HG02943 (cell line): ENCODE results near the gene GABRA6.
"Not testable (repeated sequence)": the region's sequence is repeated elsewhere in the genome, so short reads cannot be mapped to it uniquely, and the experiment has no call there.

Experiments used
- ATAC-seq: cut with Tn5 transposase; IDR thresholded peaks from one replicate; pipeline ENCODE4 v1.9.1; 2021; ENCODE audit warnings: mild to moderate bottlenecking, low read depth, moderate library complexity; ENCODE audit not compliant: unreplicated experiment

Gene GABRA6

DNA sequence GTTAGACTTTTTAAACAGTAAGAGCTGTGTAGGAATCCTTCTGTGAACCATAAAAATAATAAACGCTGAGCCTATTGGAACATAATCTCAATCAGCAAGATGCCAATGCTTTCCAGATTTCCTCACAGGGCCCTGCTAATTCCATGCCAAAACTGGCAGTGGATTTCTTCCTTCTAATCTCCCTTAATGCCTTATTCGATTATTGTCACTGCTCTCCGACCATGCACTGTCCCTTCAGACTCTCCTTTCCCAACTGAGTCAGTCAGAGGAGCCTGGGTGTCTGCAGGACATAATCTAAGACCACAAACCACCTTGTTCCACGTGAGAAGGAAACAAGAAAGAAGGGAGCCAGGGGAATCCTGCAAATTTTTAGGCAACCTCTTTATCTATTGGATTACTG lies at the start of gene GABRA6:
Gene GABRA6, plus strand, starts transcription at position 261 of the 400 bp plus-strand sequence. CDS start 269 bp downstream, outside the sequence.
- no peak for ATAC-seq

DNA sequence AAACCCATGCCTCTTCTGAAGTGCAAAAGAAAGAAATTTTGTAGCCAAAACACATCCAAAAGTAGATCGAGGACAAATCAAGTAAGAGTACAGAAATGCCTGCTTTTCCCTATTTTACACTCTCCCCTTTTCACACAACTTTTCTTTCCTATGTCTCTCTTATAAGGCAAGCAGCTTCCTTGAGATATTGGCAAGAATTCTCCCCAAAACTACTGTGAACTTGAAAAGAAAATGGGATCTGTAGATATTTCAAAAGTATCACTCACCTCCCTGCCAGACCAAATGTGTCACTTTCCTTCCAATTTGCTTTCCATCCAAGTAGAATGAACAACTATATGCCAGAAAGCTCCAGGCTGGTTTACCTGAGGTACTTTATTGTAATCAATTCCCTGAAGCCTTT lies 47.9 kb upstream of the GABRA6 start:
- no peak for ATAC-seq

DNA sequence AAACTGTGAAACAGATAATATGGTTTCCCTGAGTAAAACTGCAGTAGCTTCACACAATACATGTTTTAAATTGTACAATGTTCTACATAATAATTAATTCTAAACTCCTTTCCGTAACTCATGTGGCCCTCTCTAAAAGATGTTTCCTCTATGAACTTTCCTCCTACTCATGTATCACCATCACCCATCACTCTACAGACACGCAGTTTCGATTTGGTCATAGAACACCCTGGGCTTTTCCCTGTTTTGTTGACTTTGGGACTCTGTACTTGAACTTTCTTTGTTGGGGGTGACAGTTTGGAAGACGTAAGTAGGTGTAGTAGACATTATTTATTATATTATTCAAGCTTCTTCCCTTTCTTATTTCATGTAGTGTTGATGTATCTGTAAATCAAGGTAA lies 44.1 kb upstream of the GABRA6 start:
- ATAC-seq: no peak

DNA sequence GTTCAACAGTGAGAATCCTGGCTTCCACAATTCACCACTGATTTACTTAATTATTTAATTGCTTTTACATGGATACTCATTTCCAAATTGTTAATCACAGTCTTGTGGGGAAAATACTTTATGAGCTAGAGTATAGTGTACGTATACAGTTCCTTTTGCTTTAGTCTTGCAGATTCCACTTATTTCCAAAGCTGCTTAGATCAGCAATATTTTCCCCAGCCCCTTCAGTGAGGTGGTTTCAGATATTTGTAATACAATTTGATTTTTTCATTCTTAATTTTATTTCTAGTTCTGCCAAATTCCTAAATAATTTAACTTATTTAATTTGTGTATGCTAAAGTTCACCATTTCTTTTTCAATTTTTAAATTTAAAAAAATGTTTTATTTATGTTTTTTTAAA lies 40.3 kb upstream of the GABRA6 start:
- ATAC-seq: no peak

DNA sequence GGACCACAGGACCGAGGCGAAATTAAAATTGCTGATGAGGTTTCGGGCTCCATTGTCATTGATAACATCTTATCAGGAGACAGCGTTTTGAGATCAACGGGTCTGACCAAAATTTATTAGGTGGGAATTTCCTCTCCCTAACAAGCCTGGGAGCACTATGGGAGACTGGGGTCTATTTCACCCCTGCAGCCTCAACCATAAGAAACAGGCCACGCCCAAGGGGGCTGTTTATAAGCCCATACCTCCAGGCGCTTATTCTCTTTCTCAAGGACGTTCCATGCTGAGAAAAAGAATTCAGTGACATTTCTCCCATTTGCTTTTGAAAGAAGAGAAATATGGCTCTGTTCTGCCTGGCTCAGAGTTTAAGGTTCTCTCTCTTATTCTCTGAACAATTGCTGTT lies 33.6 kb upstream of the GABRA6 start:
- ATAC-seq: not testable (repeated sequence)

DNA sequence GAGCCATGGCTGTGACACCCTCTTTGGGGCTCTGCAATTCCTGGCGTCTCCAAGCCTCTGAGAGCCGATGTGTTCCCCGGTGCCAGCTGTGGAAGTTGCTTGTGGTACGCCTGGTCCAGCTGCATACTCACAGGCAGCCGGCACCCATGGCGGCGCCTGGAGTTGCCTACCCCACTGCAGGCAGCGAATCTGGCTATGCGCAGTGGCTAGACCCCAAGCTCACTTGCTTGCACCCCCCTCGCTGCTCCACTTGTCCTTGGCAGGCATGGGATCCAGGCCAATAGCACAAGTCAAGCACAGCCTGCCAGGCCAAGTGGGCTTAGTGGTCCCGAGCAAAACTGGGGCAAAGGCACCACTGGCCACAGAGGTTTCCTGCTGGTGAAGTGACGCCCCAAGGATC lies 24.7 kb upstream of the GABRA6 start:
- no peak for ATAC-seq

DNA sequence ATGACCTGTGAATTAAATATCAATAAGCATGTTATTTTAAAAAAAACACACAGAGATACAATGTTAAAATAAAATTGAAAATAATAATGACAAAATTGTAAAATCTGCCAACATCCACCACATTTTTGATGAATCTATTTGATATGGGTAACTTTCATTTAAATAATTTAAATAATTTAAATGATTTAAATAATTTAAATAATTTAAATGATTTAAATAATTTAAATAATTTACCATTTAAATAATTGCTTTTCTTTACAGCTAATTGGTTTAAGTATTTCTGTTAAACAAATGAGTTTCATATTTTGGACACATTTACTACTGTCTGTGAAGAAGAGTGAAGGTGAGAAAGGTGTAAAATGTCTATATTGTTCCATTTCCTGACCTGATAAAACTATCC lies 22.1 kb upstream of the GABRA6 start:
- ATAC-seq: no peak

DNA sequence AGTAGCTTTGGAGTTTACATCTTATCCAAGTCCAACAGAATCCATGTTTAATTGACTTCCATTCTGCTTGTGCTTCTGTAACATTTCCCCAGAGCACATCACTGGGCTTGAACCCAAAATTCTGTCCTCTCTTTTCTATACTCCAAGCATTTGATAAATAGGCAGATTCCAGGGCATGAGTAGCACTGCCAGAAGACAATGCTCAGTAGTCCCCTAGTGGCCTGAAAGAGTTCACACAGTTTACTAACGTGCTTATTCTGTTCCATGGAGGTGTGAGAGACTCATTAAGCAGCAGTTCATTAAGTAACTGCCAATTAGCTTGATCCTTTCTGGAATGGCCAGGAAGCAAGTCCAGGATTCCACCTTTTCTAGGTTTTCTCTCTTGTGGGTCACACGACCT lies 9.4 kb upstream of the GABRA6 start:
- ATAC-seq: peak; percentile 87

DNA sequence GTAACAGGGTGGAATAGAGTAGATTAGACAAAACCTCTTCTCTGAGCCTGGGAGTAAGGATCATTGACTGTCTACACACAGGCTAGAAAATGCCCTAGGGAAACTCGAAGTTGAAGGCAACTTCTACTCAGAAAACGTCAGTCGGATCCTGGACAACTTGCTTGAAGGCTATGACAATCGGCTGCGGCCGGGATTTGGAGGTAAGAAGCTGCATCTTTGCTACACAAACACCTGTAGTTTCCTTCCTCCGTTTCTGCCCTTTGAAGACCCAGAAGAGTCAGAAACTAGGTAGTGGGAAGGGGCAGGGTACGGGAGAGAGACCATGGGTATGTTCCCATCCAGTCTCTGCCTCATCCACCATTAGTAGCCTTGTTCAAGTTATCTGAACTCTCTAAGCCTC lies 628 bp downstream of the GABRA6 start:
- no peak for ATAC-seq

DNA sequence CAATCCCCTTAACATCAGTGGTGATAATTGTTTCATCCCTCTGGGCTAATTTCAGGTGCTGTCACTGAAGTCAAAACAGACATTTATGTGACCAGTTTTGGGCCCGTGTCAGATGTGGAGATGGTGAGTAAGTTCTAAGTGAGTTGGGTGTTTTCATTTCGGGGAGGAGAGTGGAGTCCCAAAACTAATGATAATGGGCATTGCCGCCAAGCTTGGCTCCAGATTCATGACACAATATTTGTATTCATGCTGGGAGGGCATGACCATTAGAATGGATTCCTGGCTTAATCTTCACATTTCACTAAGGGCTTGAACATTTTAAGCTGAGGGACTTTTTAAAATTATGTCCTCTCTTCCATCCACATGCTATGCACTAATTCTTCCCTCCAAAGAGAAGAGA lies 1.4 kb downstream of the GABRA6 start:
- ATAC-seq: no peak

DNA sequence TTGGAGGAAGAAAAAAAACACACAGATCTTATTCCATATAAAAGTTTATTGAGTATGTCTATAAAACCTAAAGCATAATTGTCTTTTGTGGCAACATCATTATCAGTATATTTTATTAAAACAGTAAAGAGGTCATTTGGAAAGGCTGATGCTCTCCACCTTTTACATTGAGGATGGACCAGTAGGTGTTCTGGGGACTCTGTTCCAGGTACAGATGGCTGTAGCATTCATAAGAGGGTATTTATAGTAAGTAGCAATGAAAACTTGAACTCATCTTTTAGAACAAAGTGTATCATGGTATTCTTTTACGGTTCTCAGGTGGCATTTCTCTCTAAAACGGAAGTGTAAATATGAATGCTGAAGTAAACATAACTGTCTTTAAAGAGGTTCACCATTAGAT lies 1.8 kb downstream of the GABRA6 start:
- no peak for ATAC-seq

DNA sequence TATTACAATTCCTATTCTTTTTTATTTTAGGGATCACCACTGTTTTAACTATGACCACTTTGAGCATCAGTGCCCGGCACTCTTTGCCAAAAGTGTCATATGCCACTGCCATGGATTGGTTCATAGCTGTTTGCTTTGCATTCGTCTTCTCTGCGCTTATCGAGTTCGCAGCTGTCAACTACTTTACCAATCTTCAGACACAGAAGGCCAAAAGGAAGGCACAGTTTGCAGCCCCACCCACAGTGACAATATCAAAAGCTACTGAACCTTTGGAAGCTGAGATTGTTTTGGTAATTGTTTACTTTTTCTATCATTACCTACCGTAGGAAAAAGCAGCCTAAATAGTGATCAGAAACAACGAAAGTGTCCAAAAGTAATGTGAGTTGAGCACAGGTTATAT lies 6.4 kb downstream of the GABRA6 start:
- ATAC-seq: no peak

DNA sequence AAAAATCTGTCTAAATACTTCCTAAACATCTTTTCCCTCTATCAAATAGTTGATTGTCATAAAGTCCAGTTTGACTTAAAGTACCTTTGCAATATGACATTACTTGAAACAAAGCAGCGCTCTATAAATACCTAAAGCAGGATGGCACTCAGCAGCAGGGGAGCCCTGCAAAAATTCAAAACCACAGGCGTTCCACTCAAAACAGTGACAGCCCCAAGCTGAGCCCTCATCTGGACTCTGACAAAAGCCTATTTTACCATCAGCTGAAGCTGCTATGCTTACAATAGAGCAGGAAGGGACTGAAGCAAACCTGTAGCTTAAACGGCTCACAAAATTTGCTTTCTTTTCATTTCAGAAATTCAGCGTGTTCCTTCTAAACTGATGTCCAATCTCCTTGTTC lies 11.5 kb downstream of the GABRA6 start:
- no peak for ATAC-seq

DNA sequence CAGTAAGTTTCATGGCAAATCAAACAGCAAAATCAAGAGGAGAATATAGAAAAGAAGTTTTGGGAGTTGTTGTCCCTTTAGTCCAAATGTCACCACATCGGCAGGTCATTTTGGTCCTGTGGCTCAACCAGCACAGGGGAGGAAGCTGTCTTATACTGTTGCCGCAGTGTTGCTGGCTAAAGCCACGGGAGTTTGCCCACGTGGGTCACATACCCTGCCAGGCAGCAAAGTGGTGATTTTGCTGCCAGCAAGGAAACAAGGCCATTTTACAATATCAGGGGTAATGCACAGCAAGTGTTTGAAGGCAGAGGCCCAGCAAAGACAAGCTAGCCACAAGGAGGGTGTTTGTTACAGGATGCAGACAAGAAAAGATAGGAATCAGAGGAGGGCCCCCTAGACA lies 14.5 kb downstream of the GABRA6 start:
- ATAC-seq: no peak

DNA sequence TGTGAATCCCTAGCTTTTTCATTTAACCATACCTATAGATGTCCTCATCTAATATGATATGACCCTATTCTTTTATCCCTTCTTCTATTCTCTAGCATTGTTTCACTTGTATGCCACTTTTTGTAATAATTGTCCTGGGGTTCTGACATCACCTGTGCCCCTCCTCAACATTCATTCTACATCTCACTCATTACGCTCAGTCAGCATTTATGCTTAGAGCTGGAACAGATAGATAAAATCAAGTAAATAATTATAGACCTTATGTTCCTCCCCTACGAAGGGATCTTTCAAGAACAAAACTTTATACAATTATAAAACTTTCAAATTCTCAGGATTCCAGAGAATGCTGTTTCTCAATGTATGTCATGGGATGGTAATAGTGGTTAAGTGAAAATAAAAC lies 18.0 kb downstream of the GABRA6 start:
- ATAC-seq: no peak

DNA sequence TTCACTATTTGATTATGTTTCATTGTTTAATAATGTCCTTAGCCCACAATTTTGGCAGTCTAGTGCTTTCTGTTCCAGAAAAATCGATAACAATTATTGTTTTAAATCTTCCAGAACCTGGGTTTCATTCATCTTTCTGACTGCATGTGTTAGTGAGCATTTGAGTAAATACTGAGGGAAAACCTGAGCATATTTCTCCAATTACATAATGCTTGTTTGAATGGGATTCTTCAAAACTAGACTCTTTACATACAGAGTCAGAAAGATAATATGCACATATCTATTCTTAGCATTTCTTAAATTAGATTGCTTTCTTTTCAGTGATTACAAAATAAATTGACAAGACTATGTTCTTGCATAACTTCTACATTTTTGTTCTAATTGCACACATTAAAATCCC lies 21.9 kb downstream of the GABRA6 start:
- ATAC-seq: no peak

DNA sequence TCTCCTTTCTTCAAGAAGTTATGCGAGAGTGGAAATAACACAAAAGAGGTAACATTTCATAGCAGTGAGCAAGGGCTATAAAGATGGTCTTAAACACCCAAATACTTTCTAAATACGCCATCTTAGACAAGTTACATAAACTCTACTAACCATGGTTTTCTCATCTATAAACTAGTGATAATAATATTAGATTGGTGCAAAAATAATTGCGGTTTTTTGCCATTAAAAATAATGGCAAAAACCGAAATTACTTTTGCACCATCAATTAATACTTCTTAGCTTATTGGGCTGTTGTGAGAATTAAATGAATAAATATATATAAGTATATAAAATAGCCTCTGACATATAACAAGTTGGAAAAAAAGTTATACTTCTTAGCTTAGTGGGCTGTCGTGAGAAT lies 23.7 kb downstream of the GABRA6 start:
- no peak for ATAC-seq

DNA sequence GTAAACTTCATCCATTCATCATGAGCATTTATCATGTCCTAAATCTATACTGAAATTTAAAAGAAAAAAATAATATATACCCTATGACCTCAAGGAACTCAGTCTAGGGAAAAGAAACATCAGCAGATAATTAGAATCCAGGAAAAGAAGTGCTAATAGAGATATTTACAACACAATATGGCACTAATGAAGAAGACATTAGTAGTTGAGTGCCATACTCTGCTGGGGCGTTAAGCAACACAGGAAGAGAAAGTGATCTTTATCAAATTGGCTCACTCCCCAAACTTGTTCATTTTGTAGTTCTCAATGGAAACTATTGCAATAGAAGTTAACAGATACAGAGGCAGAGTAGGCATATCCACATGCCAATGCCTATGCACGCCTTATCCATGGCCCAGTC lies 27.5 kb downstream of the GABRA6 start:
- ATAC-seq: no peak

DNA sequence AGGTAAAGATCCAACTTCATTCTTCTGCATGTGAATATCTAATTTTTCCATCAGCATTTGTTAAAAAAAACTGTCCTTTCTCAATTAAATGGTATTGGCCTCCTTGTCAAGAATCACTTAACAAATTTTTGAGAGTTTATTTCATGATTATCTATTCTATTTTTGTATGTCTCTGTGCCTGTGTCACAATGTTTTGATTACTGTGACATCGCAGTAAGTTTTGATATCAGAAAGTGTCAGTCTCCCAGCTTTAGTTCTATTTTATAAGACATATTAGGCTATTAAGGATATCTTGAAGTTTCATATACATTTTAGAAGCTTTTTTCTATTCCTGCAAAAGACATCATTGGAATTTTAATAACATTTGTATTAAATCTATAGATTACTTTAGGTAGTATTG lies 33.6 kb downstream of the GABRA6 start:
- ATAC-seq: no peak

DNA sequence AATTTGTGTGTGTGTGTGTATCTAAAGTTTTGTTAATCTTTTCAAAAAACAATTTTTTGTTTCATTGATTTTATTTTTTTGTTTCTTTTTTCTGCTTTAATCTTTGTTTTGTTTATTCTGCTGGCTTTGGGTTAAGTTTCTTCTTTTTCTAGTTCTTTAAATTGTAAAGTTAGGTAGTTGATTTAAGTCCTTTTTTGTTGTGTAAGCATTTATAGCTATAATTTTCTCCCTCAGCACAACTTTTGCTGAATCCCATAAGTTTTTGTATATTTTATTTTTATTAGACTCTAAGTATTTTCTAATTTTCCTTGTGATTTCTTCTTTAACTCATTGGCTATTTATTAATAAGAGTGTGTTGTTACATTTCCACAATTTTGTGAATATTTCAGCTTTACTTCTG lies 34.9 kb downstream of the GABRA6 start:
- ATAC-seq: no peak

DNA sequence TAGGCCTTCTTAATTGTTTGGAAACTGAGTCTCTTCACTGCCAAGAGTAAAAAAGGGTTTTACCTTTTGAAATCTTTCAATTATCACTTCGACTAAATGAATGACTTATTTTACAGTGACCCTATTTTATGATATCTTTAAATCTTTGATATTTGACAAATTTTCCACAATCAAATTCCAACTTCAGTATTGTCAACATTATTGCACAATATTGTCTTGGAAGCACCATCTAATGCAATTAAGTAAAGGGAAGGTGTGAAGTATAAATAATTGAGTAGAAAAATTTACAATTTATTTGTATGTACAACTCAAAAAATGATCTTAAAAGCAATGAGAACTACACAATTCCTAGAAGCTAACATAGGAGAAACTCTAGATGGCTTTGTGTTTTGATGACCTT lies 49.2 kb downstream of the GABRA6 start:
- ATAC-seq: no peak

DNA sequence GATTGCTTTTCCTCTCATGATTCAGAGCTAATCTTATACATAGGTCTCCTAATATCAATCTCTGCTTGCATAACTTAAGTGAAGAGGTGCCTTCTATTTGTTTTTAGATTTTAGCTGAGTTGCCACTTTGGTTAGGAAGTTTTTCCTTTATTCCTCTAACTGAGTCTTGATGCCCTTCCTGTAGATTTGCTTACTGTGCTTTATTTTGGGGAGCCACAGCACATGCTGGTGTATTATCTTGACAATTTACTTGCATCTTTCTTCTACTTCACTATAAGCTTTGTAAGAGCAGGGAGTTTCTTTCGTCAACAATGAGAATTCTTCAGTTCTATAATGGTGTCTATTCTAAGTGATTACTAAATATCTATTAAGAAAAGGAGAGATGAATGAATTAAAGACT lies 54.9 kb downstream of the GABRA6 start:
- ATAC-seq: no peak

DNA sequence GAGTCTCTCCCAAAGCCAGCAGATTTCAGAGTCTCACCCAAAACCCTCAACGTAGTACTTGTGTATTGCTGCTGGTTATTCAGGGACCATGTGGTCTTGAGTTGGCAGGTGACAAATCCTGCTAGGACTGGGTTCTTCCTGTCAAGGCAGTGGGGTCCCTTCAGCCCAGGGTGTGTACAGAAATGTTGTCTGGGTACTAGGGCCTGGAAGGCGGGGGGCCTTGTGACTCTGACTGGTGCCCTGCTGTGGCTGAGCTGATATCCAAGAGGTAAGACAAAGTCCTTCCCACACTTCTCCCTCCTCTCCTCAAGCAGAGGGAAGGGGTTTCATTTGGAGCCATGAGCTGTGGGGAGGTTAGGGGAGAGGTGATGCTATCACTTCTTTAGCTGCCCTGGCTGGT lies 58.8 kb downstream of the GABRA6 start:
- ATAC-seq: no peak

DNA sequence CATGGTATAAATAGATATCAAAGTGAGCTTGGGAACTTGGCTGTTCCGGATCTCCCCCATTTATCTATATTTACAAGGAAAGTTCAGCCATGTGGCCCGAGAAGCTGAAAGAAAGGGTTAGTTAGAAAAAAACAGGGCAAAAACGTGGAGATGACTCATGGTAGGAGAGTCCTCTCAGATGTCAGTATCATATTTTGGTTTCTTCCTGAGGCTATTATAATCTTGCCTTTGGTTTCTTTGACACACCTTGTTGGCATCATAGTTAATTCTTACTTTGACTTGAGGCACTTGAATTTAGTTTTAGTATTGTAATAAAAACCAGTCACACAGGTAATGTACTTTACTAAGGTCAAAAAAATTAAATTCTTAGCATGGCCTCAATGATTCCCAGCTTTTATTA lies 59.9 kb downstream of the GABRA6 start:
- no peak for ATAC-seq
